ENCODE data around the gene NT5C2. TPM values are rescaled to one million over a fixed set of nuclear protein-coding genes. Genes with fewer than 3 reads are reported as not detected.

Gene NT5C2
- total and polyA plus RNA-seq, 2 donors (not counting 3 experiments of a cell fraction or from before 2014, with no cell fraction given): 47.2 to 69.9 TPM

GRCh38 chr10:103064956-103065355, 128.1 kb downstream of the NT5C2 start:
- no peak overlapping the region for H3K9ac ChIP-seq (replicated peaks; ENCODE audit: extremely low read depth, insufficient read depth, low read length)
- H3K27ac ChIP-seq (ENCODE audit: insufficient read depth, low read depth, low read length): no peak overlapping the region
- no peak overlapping the region for H3K4me2 ChIP-seq (ENCODE audit: insufficient read depth, low read length)
- no peaks in the 10 kb centered on the region for H3K36me3 ChIP-seq (ENCODE audit: control insufficient read depth in 2 of 2, extremely low read depth in 1 of 2, insufficient read depth in 2 of 2, low read length in 2 of 2)
- CTCF ChIA-PET: interaction anchor here (0.7 to 3.5 kb wide), 5 partner anchors 147 to 231 kb away, joined by 3 to 9 read pairs (median 8); partner anchors contain the start of gene CNNM2
- dilution Hi-C loops (cut with MboI; ENCODE audit: extremely low pct_ligation_motif_present, low sequenced_read_pairs) (no loop called here), intact Hi-C loops (cut with micrococcal nuclease) (no loop called here)
- TF ChIP-seq GATA2 (IDR thresholded peaks at IDR 0.05; ENCODE audit: insufficient read depth, insufficient read length, low read depth, low read length) (no peak), JUN (IDR thresholded peaks at IDR 0.05; ENCODE audit: borderline replicate concordance, insufficient read depth, insufficient read length, low read depth) (no peak), MYC (IDR thresholded peaks at IDR 0.05; ENCODE audit: low read depth, low read length) (no peak), EZH2 (IDR thresholded peaks at IDR 0.05; ENCODE audit: borderline replicate concordance, low read depth, low read length, severe bottlenecking) (no peak)
- no peaks in the 10 kb centered on the region for H4K20me1 ChIP-seq (replicated peaks; ENCODE audit: control insufficient read depth, extremely low read depth, insufficient read depth, low read length)
- no peaks in the 10 kb centered on the region for H3K79me2 ChIP-seq (ENCODE audit: control insufficient read depth, insufficient read depth, low read length)
- no peaks in the 10 kb centered on the region for H3K4me1 ChIP-seq (ENCODE audit: control insufficient read depth, extremely low read depth, insufficient read depth, low read length)
- DNase-seq (ENCODE audit: low read depth, low spot score): no peak
- H3K27me3 ChIP-seq (ENCODE audit: control insufficient read depth in 2 of 2, insufficient read depth in 2 of 2, low read length in 2 of 2): no peaks in the 10 kb centered on the region
- no peaks in the 10 kb centered on the region for H3K9me3 ChIP-seq (replicated peaks; ENCODE audit: control insufficient read depth, insufficient read depth, low read length)
- no peak overlapping the region for H3K4me3 ChIP-seq (replicated peaks in 1 of 3; ENCODE audit: insufficient read depth in 1 of 3, low read depth in 1 of 3, low read length in 3 of 3)
- H3K9me1 ChIP-seq (replicated peaks; ENCODE audit: control insufficient read depth, extremely low read depth, insufficient read depth, low read length): no peaks in the 10 kb centered on the region
- no peak overlapping the region for H2AFZ ChIP-seq (ENCODE audit: low read depth, low read length)
- FAIRE-seq: no peak
- no TSS peak for BruUV-seq (replicated peaks)
- POLR2A ChIA-PET: no interaction called here

- no peaks in the 10 kb centered on the region for H3K4me1 ChIP-seq (ENCODE audit: control insufficient read depth, extremely low read depth, insufficient read depth, low read length)
- H3K4me3 ChIP-seq (replicated peaks in 1 of 3; ENCODE audit: insufficient read depth in 1 of 3, low read depth in 1 of 3, low read length in 3 of 3): no peak overlapping the region
- DNase-seq (ENCODE audit: low read depth, low spot score): no peak
- BruUV-seq (replicated peaks): no TSS peak
- H3K9ac ChIP-seq (replicated peaks; ENCODE audit: extremely low read depth, insufficient read depth, low read length): no peak overlapping the region
- no peaks in the 10 kb centered on the region for H3K27me3 ChIP-seq (ENCODE audit: control insufficient read depth in 2 of 2, insufficient read depth in 2 of 2, low read length in 2 of 2)
- no peaks in the 10 kb centered on the region for H3K9me1 ChIP-seq (replicated peaks; ENCODE audit: control insufficient read depth, extremely low read depth, insufficient read depth, low read length)
- POLR2A ChIA-PET: no interaction called here
- H3K79me2 ChIP-seq (ENCODE audit: control insufficient read depth, insufficient read depth, low read length): no peaks in the 10 kb centered on the region
- intact Hi-C loops (cut with micrococcal nuclease) (no loop called here), dilution Hi-C loops (cut with MboI; ENCODE audit: extremely low pct_ligation_motif_present, low sequenced_read_pairs) (no loop called here)
- FAIRE-seq: no peak
- TF ChIP-seq POLR2AphosphoS5 (IDR thresholded peaks at IDR 0.05; ENCODE audit: insufficient read depth, low read depth, low read length): no peak
- peak in 1 of 2 donors; percentile 8 for TF ChIP-seq CTCF (IDR thresholded peaks at IDR 0.05; ENCODE audit: extremely low read depth in 1 of 2, insufficient read depth in 1 of 2, low read depth in 1 of 2, low read length in 2 of 2)
- no peak for TF ChIP-seq FOS (IDR thresholded peaks at IDR 0.05; ENCODE audit: borderline replicate concordance, insufficient read depth, low read length)
- H2AFZ ChIP-seq (ENCODE audit: low read depth, low read length): no peak overlapping the region
- no peak overlapping the region for H3K27ac ChIP-seq (ENCODE audit: insufficient read depth, low read depth, low read length)
- CTCF ChIA-PET: interaction anchor here (0.6 to 3.5 kb wide), 5 partner anchors 14 to 290 kb away, joined by 3 to 9 read pairs (median 8); partner anchors contain the start of gene CNNM2
- no peaks in the 10 kb centered on the region for H4K20me1 ChIP-seq (replicated peaks; ENCODE audit: control insufficient read depth, extremely low read depth, insufficient read depth, low read length)
- no peak overlapping the region for H3K4me2 ChIP-seq (ENCODE audit: insufficient read depth, low read length)
- H3K9me3 ChIP-seq (replicated peaks; ENCODE audit: control insufficient read depth, insufficient read depth, low read length): no peaks in the 10 kb centered on the region
- no peaks in the 10 kb centered on the region for H3K36me3 ChIP-seq (ENCODE audit: control insufficient read depth in 2 of 2, extremely low read depth in 1 of 2, insufficient read depth in 2 of 2, low read length in 2 of 2)
These were observed 130.1 kb downstream of the NT5C2 start for GRCh38 chr10:103062854-103063590.

All from endothelial cell of umbilical vein (primary cell).